ENCODE measurements around the gene FILIP1. TPM values are rescaled to one million over a fixed set of nuclear protein-coding genes. Genes with fewer than 3 reads are reported as not detected.
A peak's percentile ranks its signal among the peaks of the same experiment; 100 is the strongest.

The FILIP1 gene
- polyA plus RNA-seq, 3 donors from 2014 or later: not detected

GRCh38 chr6:75368151-75368779 lies 125.3 kb downstream of the FILIP1 start:
- DNase-seq: no peak
- no peak overlapping the region for H3K4me3 Mint-ChIP-seq
- H3K4me1 Mint-ChIP-seq: no peaks in the 10 kb centered on the region
- peaks cover 0 to 2% (median 0%) of the 10 kb centered on the region in 6 donors for H3K9me3 Mint-ChIP-seq
- no peaks in the 10 kb centered on the region for H3K36me3 Mint-ChIP-seq
- no peak overlapping the region for H3K27ac Mint-ChIP-seq
- peaks cover 0 to 2% (median 0%) of the 10 kb centered on the region in 3 donors for H3K27me3 Mint-ChIP-seq (ENCODE audit: low read depth in 3 of 3)

GRCh38 chr6:75363304-75363703 lies 130.3 kb downstream of the FILIP1 start:
- H3K9me3 Mint-ChIP-seq: peaks cover 0 to 1% (median 0%) of the 10 kb centered on the region in 6 donors
- H3K27me3 Mint-ChIP-seq (ENCODE audit: low read depth in 3 of 3): no peaks in the 10 kb centered on the region
- no peak for DNase-seq
- H3K36me3 Mint-ChIP-seq: no peaks in the 10 kb centered on the region
- H3K27ac Mint-ChIP-seq: no peak overlapping the region
- no peak overlapping the region for H3K4me3 Mint-ChIP-seq
- no peaks in the 10 kb centered on the region for H3K4me1 Mint-ChIP-seq

GRCh38 chr6:75353644-75354043 lies 140.0 kb downstream of the FILIP1 start:
- Mint-ChIP-seq H3K27ac (peak overlapping the region in 1 of 6 donors; percentile 1), H3K4me3 (no peak overlapping the region)

GRCh38 chr6:75351570-75351969 lies 142.0 kb downstream of the FILIP1 start:
- no peak for DNase-seq
- Mint-ChIP-seq H3K9me3 (no peaks in the 10 kb centered on the region), H3K27ac (no peak overlapping the region), H3K36me3 (no peaks in the 10 kb centered on the region), H3K27me3 (ENCODE audit: low read depth in 3 of 3) (peaks cover 2 to 8% (median 4%) of the 10 kb centered on the region in 3 donors), H3K4me1 (no peaks in the 10 kb centered on the region), H3K4me3 (no peak overlapping the region)

More at GRCh38 chr6:75353644-75354043, 140.0 kb downstream of the FILIP1 start:
- no peak for DNase-seq
- Mint-ChIP-seq H3K27me3 (ENCODE audit: low read depth in 3 of 3) (peaks cover 1 to 10% (median 2%) of the 10 kb centered on the region in 3 donors), H3K9me3 (peaks cover 0 to 3% (median 0%) of the 10 kb centered on the region in 6 donors), H3K4me1 (no peaks in the 10 kb centered on the region), H3K36me3 (no peaks in the 10 kb centered on the region)

GRCh38 chr6:75350808-75351207 lies 142.8 kb downstream of the FILIP1 start:
- Mint-ChIP-seq H3K27me3 (ENCODE audit: low read depth in 3 of 3) (peaks cover 2 to 8% (median 4%) of the 10 kb centered on the region in 3 donors), H3K4me1 (no peaks in the 10 kb centered on the region), H3K9me3 (no peaks in the 10 kb centered on the region), H3K4me3 (no peak overlapping the region), H3K27ac (no peak overlapping the region), H3K36me3 (no peaks in the 10 kb centered on the region)
- DNase-seq: no peak

- no peaks in the 10 kb centered on the region for H3K36me3 Mint-ChIP-seq
- no peaks in the 10 kb centered on the region for H3K9me3 Mint-ChIP-seq
- peaks cover 2 to 8% (median 4%) of the 10 kb centered on the region in 3 donors for H3K27me3 Mint-ChIP-seq (ENCODE audit: low read depth in 3 of 3)
- no peaks in the 10 kb centered on the region for H3K4me1 Mint-ChIP-seq
- no peak overlapping the region for H3K27ac Mint-ChIP-seq
- no peak for DNase-seq
- no peak overlapping the region for H3K4me3 Mint-ChIP-seq
These were observed 143.4 kb downstream of the FILIP1 start for GRCh38 chr6:75350156-75350555.

GRCh38 chr6:75349262-75349984 lies 144.2 kb downstream of the FILIP1 start:
- H3K4me3 Mint-ChIP-seq: no peak overlapping the region
- DNase-seq: no peak
- no peaks in the 10 kb centered on the region for H3K4me1 Mint-ChIP-seq
- H3K36me3 Mint-ChIP-seq: no peaks in the 10 kb centered on the region
- peaks cover 2 to 8% (median 4%) of the 10 kb centered on the region in 3 donors for H3K27me3 Mint-ChIP-seq (ENCODE audit: low read depth in 3 of 3)
- H3K27ac Mint-ChIP-seq: no peak overlapping the region
- no peaks in the 10 kb centered on the region for H3K9me3 Mint-ChIP-seq

- H3K27ac Mint-ChIP-seq: no peak overlapping the region
- no peak for DNase-seq
- H3K4me3 Mint-ChIP-seq: no peak overlapping the region
- no peaks in the 10 kb centered on the region for H3K4me1 Mint-ChIP-seq
- H3K27me3 Mint-ChIP-seq (ENCODE audit: low read depth in 3 of 3): peaks cover 2 to 8% (median 4%) of the 10 kb centered on the region in 3 donors
- no peaks in the 10 kb centered on the region for H3K36me3 Mint-ChIP-seq
- H3K9me3 Mint-ChIP-seq: no peaks in the 10 kb centered on the region
These were observed 144.7 kb downstream of the FILIP1 start for GRCh38 chr6:75348882-75349261.

- peaks cover 2 to 8% (median 4%) of the 10 kb centered on the region in 3 donors for H3K27me3 Mint-ChIP-seq (ENCODE audit: low read depth in 3 of 3)
These were observed 145.5 kb downstream of the FILIP1 start for GRCh38 chr6:75347898-75348610.

GRCh38 chr6:75345413-75345812 lies 148.2 kb downstream of the FILIP1 start:
- Mint-ChIP-seq H3K4me1 (no peaks in the 10 kb centered on the region), H3K27ac (no peak overlapping the region), H3K36me3 (no peaks in the 10 kb centered on the region), H3K9me3 (no peaks in the 10 kb centered on the region), H3K27me3 (ENCODE audit: low read depth in 3 of 3) (peaks cover 0 to 13% (median 2%) of the 10 kb centered on the region in 3 donors), H3K4me3 (no peak overlapping the region)
- DNase-seq: no peak

More at GRCh38 chr6:75347898-75348610, 145.5 kb downstream of the FILIP1 start:
- H3K4me3 Mint-ChIP-seq: no peak overlapping the region
- no peaks in the 10 kb centered on the region for H3K36me3 Mint-ChIP-seq
- no peaks in the 10 kb centered on the region for H3K4me1 Mint-ChIP-seq
- no peaks in the 10 kb centered on the region for H3K9me3 Mint-ChIP-seq
- no peak for DNase-seq
- H3K27ac Mint-ChIP-seq: no peak overlapping the region

- no peak overlapping the region for H3K4me3 Mint-ChIP-seq
- DNase-seq: no peak
- no peak overlapping the region for H3K27ac Mint-ChIP-seq
- no peaks in the 10 kb centered on the region for H3K9me3 Mint-ChIP-seq
- H3K4me1 Mint-ChIP-seq: no peaks in the 10 kb centered on the region
- no peaks in the 10 kb centered on the region for H3K36me3 Mint-ChIP-seq
- peaks cover 0 to 11% (median 1%) of the 10 kb centered on the region in 3 donors for H3K27me3 Mint-ChIP-seq (ENCODE audit: low read depth in 3 of 3)
These were observed 149.1 kb downstream of the FILIP1 start for GRCh38 chr6:75344455-75344854.

- no peaks in the 10 kb centered on the region for H3K9me3 Mint-ChIP-seq
- peaks cover 0 to 11% (median 1%) of the 10 kb centered on the region in 3 donors for H3K27me3 Mint-ChIP-seq (ENCODE audit: low read depth in 3 of 3)
- no peaks in the 10 kb centered on the region for H3K4me1 Mint-ChIP-seq
- no peaks in the 10 kb centered on the region for H3K36me3 Mint-ChIP-seq
- H3K27ac Mint-ChIP-seq: no peak overlapping the region
- DNase-seq: no peak
- H3K4me3 Mint-ChIP-seq: no peak overlapping the region
These were observed 149.6 kb downstream of the FILIP1 start for GRCh38 chr6:75344021-75344420.

- H3K27me3 Mint-ChIP-seq (ENCODE audit: low read depth in 3 of 3): peaks cover 3 to 8% (median 8%) of the 10 kb centered on the region in 3 donors
- no peaks in the 10 kb centered on the region for H3K9me3 Mint-ChIP-seq
- H3K36me3 Mint-ChIP-seq: no peaks in the 10 kb centered on the region
- H3K4me1 Mint-ChIP-seq: no peaks in the 10 kb centered on the region
- no peak overlapping the region for H3K27ac Mint-ChIP-seq
- H3K4me3 Mint-ChIP-seq: no peak overlapping the region
- no peak for DNase-seq
These were observed 155.6 kb downstream of the FILIP1 start for GRCh38 chr6:75337835-75338580.
